Fibroblast of skin of left biceps (primary cell): ENCODE results near the gene ANKRD18B.
"Not testable (repeated sequence)": the region's sequence is repeated elsewhere in the genome, so short reads cannot be mapped to it uniquely, and the experiment has no call there.

ENCODE experiments used
- DNase-seq, 2 experiments: peaks; one replicate each; pipeline ENCODE4 v3.0.0-alpha.2; 2013; ENCODE audit warnings: low read depth in 2 of 2

ANKRD18B gene

GRCh38 chr9:33533958-33534357 is 9.9 kb downstream of the ANKRD18B start:
- not testable (repeated sequence) for DNase-seq

- DNase-seq, result no peak
Measured at GRCh38 chr9:33535541-33535940, 11.5 kb downstream of the ANKRD18B start.

GRCh38 chr9:33543463-33543862 is 19.4 kb downstream of the ANKRD18B start:
- DNase-seq, result not testable (repeated sequence)

- not testable (repeated sequence) for DNase-seq
Measured at GRCh38 chr9:33545715-33546114, 21.7 kb downstream of the ANKRD18B start.

- not testable (repeated sequence) for DNase-seq
Measured at GRCh38 chr9:33548816-33549215, 24.8 kb downstream of the ANKRD18B start.

GRCh38 chr9:33549418-33549817 is 25.4 kb downstream of the ANKRD18B start:
- DNase-seq, result not testable (repeated sequence)

GRCh38 chr9:33551183-33551582 is 27.1 kb downstream of the ANKRD18B start:
- not testable (repeated sequence) for DNase-seq

- not testable (repeated sequence) for DNase-seq
Measured at GRCh38 chr9:33552315-33552725, 28.3 kb downstream of the ANKRD18B start.

- DNase-seq, result not testable (repeated sequence)
Measured at GRCh38 chr9:33560217-33560616, 36.2 kb downstream of the ANKRD18B start.

GRCh38 chr9:33562196-33562595 is 38.1 kb downstream of the ANKRD18B start:
- not testable (repeated sequence) for DNase-seq

GRCh38 chr9:33567776-33568175 is 43.7 kb downstream of the ANKRD18B start:
- DNase-seq, result not testable (repeated sequence)

GRCh38 chr9:33577786-33578185 is 53.7 kb downstream of the ANKRD18B start:
- not testable (repeated sequence) for DNase-seq

GRCh38 chr9:33579996-33580395 is 55.9 kb downstream of the ANKRD18B start:
- not testable (repeated sequence) for DNase-seq

GRCh38 chr9:33582686-33583085 is 58.6 kb downstream of the ANKRD18B start:
- DNase-seq, result not testable (repeated sequence)

- not testable (repeated sequence) for DNase-seq
Measured at GRCh38 chr9:33586128-33586527, 62.1 kb downstream of the ANKRD18B start.

GRCh38 chr9:33587799-33588198 is 63.7 kb downstream of the ANKRD18B start:
- not testable (repeated sequence) for DNase-seq

GRCh38 chr9:33588876-33589275 is 64.8 kb downstream of the ANKRD18B start:
- not testable (repeated sequence) for DNase-seq

GRCh38 chr9:33590857-33591256 is 66.8 kb downstream of the ANKRD18B start:
- not testable (repeated sequence) for DNase-seq

GRCh38 chr9:33596974-33597373 is 72.9 kb downstream of the ANKRD18B start:
- not testable (repeated sequence) for DNase-seq

- DNase-seq, result not testable (repeated sequence)
Measured at GRCh38 chr9:33597386-33597785, 73.3 kb downstream of the ANKRD18B start.

- DNase-seq, result not testable (repeated sequence)
Measured at GRCh38 chr9:33598796-33599379, 74.8 kb downstream of the ANKRD18B start.

- DNase-seq, result not testable (repeated sequence)
Measured at GRCh38 chr9:33600911-33601310, 76.9 kb downstream of the ANKRD18B start.

GRCh38 chr9:33604249-33604648 is 80.2 kb downstream of the ANKRD18B start:
- DNase-seq, result not testable (repeated sequence)

GRCh38 chr9:33604936-33605335 is 80.9 kb downstream of the ANKRD18B start:
- not testable (repeated sequence) for DNase-seq
